ENCODE results near the gene EFCAB12. TPM values are rescaled to one million over a fixed set of nuclear protein-coding genes. Genes with fewer than 3 reads are reported as not detected.

Gene EFCAB12
- total and polyA plus RNA-seq, 10 of the 15 experiments (the other 5 are each of a cell fraction or from before 2014, with no cell fraction given): 0.02 to 0.85 (median 0.33) TPM

DNA sequence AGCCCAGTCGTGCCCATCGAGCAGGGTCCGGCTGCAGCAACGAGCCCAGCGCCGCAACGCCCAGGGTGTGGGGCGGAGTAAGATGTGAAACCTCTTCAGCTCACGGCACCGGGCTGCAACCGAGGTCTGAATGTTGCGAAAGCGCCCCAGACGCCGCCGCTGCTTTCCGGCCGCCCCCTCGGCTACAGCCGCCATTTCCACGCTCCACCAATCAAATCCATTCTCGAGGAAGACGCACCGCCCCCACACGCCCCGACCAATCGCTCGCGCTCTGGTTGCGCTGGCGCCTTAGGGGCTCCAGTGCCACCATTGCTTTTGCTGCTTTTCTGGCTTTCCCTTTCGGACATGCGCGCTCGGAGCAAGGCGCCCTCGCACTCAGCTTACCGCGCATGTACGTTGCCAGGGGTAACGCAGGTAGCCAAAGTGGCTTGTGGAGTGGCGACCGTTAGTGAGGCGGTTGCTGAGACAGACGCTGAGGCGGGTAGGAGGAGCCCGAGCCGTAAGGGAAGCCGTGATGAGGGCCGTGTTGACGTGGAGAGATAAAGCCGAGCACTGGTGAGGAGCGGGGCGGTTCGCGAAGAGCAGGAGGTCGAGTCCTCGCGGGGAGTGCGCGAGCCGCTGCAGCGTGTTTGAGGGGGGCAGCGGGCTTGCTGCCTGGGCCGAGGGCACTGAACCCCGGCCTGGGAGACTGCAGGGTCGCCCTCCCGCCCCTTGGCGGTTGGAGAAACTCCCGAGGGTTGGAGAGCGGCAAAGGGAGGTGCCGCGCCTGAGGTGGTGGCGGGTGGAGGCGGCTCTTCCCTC is 11.6 kb upstream of the EFCAB12 start, which contains the start of the genes IFT122 and MBD4 (continued):
- TF ChIP-seq, protein P1, sequence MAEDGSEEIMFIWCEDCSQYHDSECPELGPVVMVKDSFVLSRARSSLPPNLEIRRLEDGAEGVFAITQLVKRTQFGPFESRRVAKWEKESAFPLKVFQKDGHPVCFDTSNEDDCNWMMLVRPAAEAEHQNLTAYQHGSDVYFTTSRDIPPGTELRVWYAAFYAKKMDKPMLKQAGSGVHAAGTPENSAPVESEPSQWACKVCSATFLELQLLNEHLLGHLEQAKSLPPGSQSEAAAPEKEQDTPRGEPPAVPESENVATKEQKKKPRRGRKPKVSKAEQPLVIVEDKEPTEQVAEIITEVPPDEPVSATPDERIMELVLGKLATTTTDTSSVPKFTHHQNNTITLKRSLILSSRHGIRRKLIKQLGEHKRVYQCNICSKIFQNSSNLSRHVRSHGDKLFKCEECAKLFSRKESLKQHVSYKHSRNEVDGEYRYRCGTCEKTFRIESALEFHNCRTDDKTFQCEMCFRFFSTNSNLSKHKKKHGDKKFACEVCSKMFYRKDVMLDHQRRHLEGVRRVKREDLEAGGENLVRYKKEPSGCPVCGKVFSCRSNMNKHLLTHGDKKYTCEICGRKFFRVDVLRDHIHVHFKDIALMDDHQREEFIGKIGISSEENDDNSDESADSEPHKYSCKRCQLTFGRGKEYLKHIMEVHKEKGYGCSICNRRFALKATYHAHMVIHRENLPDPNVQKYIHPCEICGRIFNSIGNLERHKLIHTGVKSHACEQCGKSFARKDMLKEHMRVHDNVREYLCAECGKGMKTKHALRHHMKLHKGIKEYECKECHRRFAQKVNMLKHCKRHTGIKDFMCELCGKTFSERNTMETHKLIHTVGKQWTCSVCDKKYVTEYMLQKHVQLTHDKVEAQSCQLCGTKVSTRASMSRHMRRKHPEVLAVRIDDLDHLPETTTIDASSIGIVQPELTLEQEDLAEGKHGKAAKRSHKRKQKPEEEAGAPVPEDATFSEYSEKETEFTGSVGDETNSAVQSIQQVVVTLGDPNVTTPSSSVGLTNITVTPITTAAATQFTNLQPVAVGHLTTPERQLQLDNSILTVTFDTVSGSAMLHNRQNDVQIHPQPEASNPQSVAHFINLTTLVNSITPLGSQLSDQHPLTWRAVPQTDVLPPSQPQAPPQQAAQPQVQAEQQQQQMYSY (CRISPR knock-in tag; IDR thresholded peaks at IDR 0.05): no peak
- no peak for TF ChIP-seq ESRRA (IDR thresholded peaks at IDR 0.05; ENCODE audit: low read length)
- TF ChIP-seq, protein P2, sequence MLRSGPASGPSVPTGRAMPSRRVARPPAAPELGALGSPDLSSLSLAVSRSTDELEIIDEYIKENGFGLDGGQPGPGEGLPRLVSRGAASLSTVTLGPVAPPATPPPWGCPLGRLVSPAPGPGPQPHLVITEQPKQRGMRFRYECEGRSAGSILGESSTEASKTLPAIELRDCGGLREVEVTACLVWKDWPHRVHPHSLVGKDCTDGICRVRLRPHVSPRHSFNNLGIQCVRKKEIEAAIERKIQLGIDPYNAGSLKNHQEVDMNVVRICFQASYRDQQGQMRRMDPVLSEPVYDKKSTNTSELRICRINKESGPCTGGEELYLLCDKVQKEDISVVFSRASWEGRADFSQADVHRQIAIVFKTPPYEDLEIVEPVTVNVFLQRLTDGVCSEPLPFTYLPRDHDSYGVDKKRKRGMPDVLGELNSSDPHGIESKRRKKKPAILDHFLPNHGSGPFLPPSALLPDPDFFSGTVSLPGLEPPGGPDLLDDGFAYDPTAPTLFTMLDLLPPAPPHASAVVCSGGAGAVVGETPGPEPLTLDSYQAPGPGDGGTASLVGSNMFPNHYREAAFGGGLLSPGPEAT (IDR thresholded peaks at IDR 0.05; ENCODE audit: low read depth): peak; percentile 19; the same call in 1 of the 2 replicates
- peak; percentile 51 for TF ChIP-seq IKZF1 (conservative IDR thresholded peaks at IDR 0.05)
- peak; percentile 56 for TF ChIP-seq HCFC1 (IDR thresholded peaks at IDR 0.05; ENCODE audit: low read length)
- TF ChIP-seq, protein P3, sequence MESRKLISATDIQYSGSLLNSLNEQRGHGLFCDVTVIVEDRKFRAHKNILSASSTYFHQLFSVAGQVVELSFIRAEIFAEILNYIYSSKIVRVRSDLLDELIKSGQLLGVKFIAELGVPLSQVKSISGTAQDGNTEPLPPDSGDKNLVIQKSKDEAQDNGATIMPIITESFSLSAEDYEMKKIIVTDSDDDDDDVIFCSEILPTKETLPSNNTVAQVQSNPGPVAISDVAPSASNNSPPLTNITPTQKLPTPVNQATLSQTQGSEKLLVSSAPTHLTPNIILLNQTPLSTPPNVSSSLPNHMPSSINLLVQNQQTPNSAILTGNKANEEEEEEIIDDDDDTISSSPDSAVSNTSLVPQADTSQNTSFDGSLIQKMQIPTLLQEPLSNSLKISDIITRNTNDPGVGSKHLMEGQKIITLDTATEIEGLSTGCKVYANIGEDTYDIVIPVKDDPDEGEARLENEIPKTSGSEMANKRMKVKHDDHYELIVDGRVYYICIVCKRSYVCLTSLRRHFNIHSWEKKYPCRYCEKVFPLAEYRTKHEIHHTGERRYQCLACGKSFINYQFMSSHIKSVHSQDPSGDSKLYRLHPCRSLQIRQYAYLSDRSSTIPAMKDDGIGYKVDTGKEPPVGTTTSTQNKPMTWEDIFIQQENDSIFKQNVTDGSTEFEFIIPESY (IDR thresholded peaks at IDR 0.05): no peak
- peak; percentile 79 for TF ChIP-seq PML (IDR thresholded peaks at IDR 0.05; ENCODE audit: low read length)
- peak; percentile 46 for TF ChIP-seq KLF5 (IDR thresholded peaks at IDR 0.05; ENCODE audit: partially characterized antibody)
- TF ChIP-seq, protein P4, sequence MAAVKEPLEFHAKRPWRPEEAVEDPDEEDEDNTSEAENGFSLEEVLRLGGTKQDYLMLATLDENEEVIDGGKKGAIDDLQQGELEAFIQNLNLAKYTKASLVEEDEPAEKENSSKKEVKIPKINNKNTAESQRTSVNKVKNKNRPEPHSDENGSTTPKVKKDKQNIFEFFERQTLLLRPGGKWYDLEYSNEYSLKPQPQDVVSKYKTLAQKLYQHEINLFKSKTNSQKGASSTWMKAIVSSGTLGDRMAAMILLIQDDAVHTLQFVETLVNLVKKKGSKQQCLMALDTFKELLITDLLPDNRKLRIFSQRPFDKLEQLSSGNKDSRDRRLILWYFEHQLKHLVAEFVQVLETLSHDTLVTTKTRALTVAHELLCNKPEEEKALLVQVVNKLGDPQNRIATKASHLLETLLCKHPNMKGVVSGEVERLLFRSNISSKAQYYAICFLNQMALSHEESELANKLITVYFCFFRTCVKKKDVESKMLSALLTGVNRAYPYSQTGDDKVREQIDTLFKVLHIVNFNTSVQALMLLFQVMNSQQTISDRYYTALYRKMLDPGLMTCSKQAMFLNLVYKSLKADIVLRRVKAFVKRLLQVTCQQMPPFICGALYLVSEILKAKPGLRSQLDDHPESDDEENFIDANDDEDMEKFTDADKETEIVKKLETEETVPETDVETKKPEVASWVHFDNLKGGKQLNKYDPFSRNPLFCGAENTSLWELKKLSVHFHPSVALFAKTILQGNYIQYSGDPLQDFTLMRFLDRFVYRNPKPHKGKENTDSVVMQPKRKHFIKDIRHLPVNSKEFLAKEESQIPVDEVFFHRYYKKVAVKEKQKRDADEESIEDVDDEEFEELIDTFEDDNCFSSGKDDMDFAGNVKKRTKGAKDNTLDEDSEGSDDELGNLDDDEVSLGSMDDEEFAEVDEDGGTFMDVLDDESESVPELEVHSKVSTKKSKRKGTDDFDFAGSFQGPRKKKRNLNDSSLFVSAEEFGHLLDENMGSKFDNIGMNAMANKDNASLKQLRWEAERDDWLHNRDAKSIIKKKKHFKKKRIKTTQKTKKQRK (IDR thresholded peaks at IDR 0.05; ENCODE audit: low read depth, low read length): no peak
- no peak for TF ChIP-seq FOS (IDR thresholded peaks at IDR 0.05; ENCODE audit: borderline replicate concordance, extremely low read depth, insufficient read length)
- peak; percentile 30 to 92 for TF ChIP-seq EGR1 (IDR thresholded peaks at IDR 0.05; ENCODE audit: borderline replicate concordance in 1 of 2, low read depth in 2 of 2, low read length in 2 of 2)
- TF ChIP-seq ZNF622 (IDR thresholded peaks at IDR 0.05): no peak
- TF ChIP-seq BMI1 (IDR thresholded peaks at IDR 0.05; ENCODE audit: borderline replicate concordance): peak; percentile 99
- TF ChIP-seq NRF1 (conservative IDR thresholded peaks at IDR 0.05; ENCODE audit: low read depth, low read length): peak; percentile 75
- no peak for TF ChIP-seq NR2C2 (IDR thresholded peaks at IDR 0.05; ENCODE audit: borderline replicate concordance, control insufficient read depth, insufficient read length, low read depth)
- TF ChIP-seq, protein P5, sequence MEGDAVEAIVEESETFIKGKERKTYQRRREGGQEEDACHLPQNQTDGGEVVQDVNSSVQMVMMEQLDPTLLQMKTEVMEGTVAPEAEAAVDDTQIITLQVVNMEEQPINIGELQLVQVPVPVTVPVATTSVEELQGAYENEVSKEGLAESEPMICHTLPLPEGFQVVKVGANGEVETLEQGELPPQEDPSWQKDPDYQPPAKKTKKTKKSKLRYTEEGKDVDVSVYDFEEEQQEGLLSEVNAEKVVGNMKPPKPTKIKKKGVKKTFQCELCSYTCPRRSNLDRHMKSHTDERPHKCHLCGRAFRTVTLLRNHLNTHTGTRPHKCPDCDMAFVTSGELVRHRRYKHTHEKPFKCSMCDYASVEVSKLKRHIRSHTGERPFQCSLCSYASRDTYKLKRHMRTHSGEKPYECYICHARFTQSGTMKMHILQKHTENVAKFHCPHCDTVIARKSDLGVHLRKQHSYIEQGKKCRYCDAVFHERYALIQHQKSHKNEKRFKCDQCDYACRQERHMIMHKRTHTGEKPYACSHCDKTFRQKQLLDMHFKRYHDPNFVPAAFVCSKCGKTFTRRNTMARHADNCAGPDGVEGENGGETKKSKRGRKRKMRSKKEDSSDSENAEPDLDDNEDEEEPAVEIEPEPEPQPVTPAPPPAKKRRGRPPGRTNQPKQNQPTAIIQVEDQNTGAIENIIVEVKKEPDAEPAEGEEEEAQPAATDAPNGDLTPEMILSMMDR (IDR thresholded peaks at IDR 0.05 in 2 of 3, conservative IDR thresholded peaks at IDR 0.05 in 1 of 3; ENCODE audit: control insufficient read depth in 2 of 3, extremely low read depth in 1 of 3, insufficient read depth in 1 of 3, low read depth in 3 of 3, low read length in 3 of 3): no peak

Measured in GM12878 (cell line).